CD4-positive, CD25-positive, alpha-beta regulatory T cell (primary cell): Measurements from ENCODE around the gene ZBED2. TPM values are rescaled to one million over a fixed set of nuclear protein-coding genes. Genes with fewer than 3 reads are reported as not detected.
"Not testable (repeated sequence)": the region's sequence is repeated elsewhere in the genome, so short reads cannot be mapped to it uniquely, and the experiment has no call there.

Source experiments
- ATAC-seq, 2 donors: fragments of 150-1000 bp; cut with Tn5 transposase; one replicate each; pipeline ENCODE4 v1.10.0; 2021; ENCODE audit warnings: low read depth in 2 of 2, moderate number of reproducible peaks in 2 of 2, moderate library complexity in 1 of 2
- DNase-seq, 3 donors: peaks; one replicate each; pipeline versions ENCODE4 v3.0.0 to v3.0.0-alpha.2; 2012 to 2022; ENCODE audit warnings: mixed read lengths in 1 of 3
- H3K27ac ChIP-seq: one replicate; pipeline ENCODE4 v1.7.0; 2013; ENCODE audit warnings: mild to moderate bottlenecking, low read length; ENCODE audit not compliant: insufficient read depth, poor library complexity, severe bottlenecking
- H3K27me3 ChIP-seq: one replicate; pipeline ENCODE4 v1.7.0; 2013; ENCODE audit warnings: low read length; ENCODE audit not compliant: control insufficient read depth, insufficient read depth
- H3K36me3 ChIP-seq: one replicate; pipeline ENCODE4 v1.7.0; 2013; ENCODE audit warnings: mild to moderate bottlenecking, low read length, moderate library complexity; ENCODE audit not compliant: control insufficient read depth, insufficient read depth
- H3K4me1 ChIP-seq: 2 replicates; pipeline ENCODE4 v1.7.0; 2013; ENCODE audit warnings: mild to moderate bottlenecking, low read length; ENCODE audit not compliant: insufficient read depth, control insufficient read depth, poor library complexity, severe bottlenecking
- H3K4me3 ChIP-seq: one replicate; pipeline ENCODE4 v1.7.0; 2013; ENCODE audit warnings: low read depth, mild to moderate bottlenecking, low read length, moderate library complexity
- H3K9me3 ChIP-seq, 2 experiments: 1 replicate in 1 of 2; 2 replicates in 1 of 2; pipeline ENCODE4 v1.7.0; 2013; ENCODE audit warnings: low read length in 2 of 2, mild to moderate bottlenecking in 1 of 2, moderate library complexity in 1 of 2; ENCODE audit not compliant: control insufficient read depth in 2 of 2
- H3K27ac Mint-ChIP-seq, 3 donors: one replicate each; pipeline ENCODE4 v1.8.0; 2020 to 2022; ENCODE audit warnings: mild to moderate bottlenecking in 3 of 3, mixed read lengths in 3 of 3, moderate library complexity in 2 of 3
- H3K27me3 Mint-ChIP-seq: one replicate; pipeline ENCODE4 v1.8.0; 2022; ENCODE audit warnings: mild to moderate bottlenecking, mixed read lengths
- H3K36me3 Mint-ChIP-seq: one replicate; pipeline ENCODE4 v1.8.0; 2020; ENCODE audit warnings: mixed read lengths
- H3K4me1 Mint-ChIP-seq, 4 donors: one replicate each; pipeline ENCODE4 v1.8.0; 2020 to 2022; ENCODE audit warnings: mixed read lengths in 4 of 4, mild to moderate bottlenecking in 1 of 4
- H3K4me3 Mint-ChIP-seq, 4 donors: one replicate each; pipeline ENCODE4 v1.8.0; 2020 to 2022; ENCODE audit warnings: mild to moderate bottlenecking in 4 of 4, mixed read lengths in 4 of 4, moderate library complexity in 3 of 4
- H3K9me3 Mint-ChIP-seq, 7 donors: one replicate each; pipeline ENCODE4 v1.8.0; 2020 to 2022; ENCODE audit warnings: mixed read lengths in 7 of 7, mild to moderate bottlenecking in 3 of 7, moderate library complexity in 2 of 7
- polyA plus RNA-seq, 4 donors: library from polyadenylated mRNA; unstranded; fragments of 300-500 nt; fragmentation: Illumina TruSeq; gene quantifications; one replicate each; pipeline ENCODE4 v1.2.3, GENCODE V29; 2021
- total RNA-seq: library from RNA; stranded (reverse); gene quantifications from one replicate; pipeline ENCODE4 v1.2.3, GENCODE V29; 2022

ZBED2 gene
- total and polyA plus RNA-seq, 5 donors from 2014 or later, result 0.15 to 1.00 (median 0.54) TPM; not detected in 1

GRCh38 chr3:111577113-111577512, 18.0 kb downstream of the ZBED2 start:
- Mint-ChIP-seq H3K9me3 (no peaks in the 10 kb centered on the region), H3K36me3 (peaks cover 59% of the 10 kb centered on the region), H3K4me3 (no peak overlapping the region), H3K4me1 (peaks cover 12 to 33% (median 27%) of the 10 kb centered on the region in 4 donors), H3K27me3 (no peaks in the 10 kb centered on the region), H3K27ac (peak overlapping the region in 2 of 3 donors; percentile 11 to 50)
- no peaks in the 10 kb centered on the region for H3K9me3 ChIP-seq
- H3K27ac ChIP-seq, result no peak overlapping the region
- DNase-seq, result no peak
- H3K36me3 ChIP-seq, result peaks cover 57% of the 10 kb centered on the region
- no peaks in the 10 kb centered on the region for H3K27me3 ChIP-seq
- no peak for ATAC-seq
- H3K4me3 ChIP-seq, result no peak overlapping the region
- peaks cover under 1% of the 10 kb centered on the region for H3K4me1 ChIP-seq

- peak in 1 of 3 donors; percentile 48 for DNase-seq
Observed at GRCh38 chr3:111571907-111572460, 23.2 kb downstream of the ZBED2 start.

GRCh38 chr3:111571282-111571681, 23.9 kb downstream of the ZBED2 start:
- Mint-ChIP-seq H3K9me3 (no peaks in the 10 kb centered on the region), H3K4me1 (peaks cover 21 to 47% (median 37%) of the 10 kb centered on the region in 4 donors), H3K27ac (no peak overlapping the region), H3K36me3 (peaks cover 41% of the 10 kb centered on the region), H3K27me3 (no peaks in the 10 kb centered on the region), H3K4me3 (no peak overlapping the region)
- Histone ChIP-seq H3K9me3 (no peaks in the 10 kb centered on the region), H3K36me3 (peaks cover 43% of the 10 kb centered on the region), H3K4me3 (no peak overlapping the region), H3K27me3 (no peaks in the 10 kb centered on the region), H3K27ac (no peak overlapping the region), H3K4me1 (peaks cover 9% of the 10 kb centered on the region)
- no peak for ATAC-seq
- DNase-seq, result no peak

More at GRCh38 chr3:111571907-111572460, 23.2 kb downstream of the ZBED2 start:
- Mint-ChIP-seq H3K27ac (peak overlapping the region; percentile 23 to 42 (median 38)), H3K36me3 (peaks cover 41% of the 10 kb centered on the region), H3K4me3 (no peak overlapping the region), H3K4me1 (peaks cover 15 to 41% (median 34%) of the 10 kb centered on the region in 4 donors), H3K9me3 (no peaks in the 10 kb centered on the region), H3K27me3 (no peaks in the 10 kb centered on the region)
- no peak overlapping the region for H3K4me3 ChIP-seq
- H3K9me3 ChIP-seq, result no peaks in the 10 kb centered on the region
- no peaks in the 10 kb centered on the region for H3K27me3 ChIP-seq
- peaks cover 47% of the 10 kb centered on the region for H3K36me3 ChIP-seq
- H3K4me1 ChIP-seq, result peaks cover 9% of the 10 kb centered on the region
- H3K27ac ChIP-seq, result no peak overlapping the region
- ATAC-seq, result peak; percentile 53 to 68

GRCh38 chr3:111570404-111571030, 24.6 kb downstream of the ZBED2 start:
- Mint-ChIP-seq H3K4me1 (peaks cover 26 to 48% (median 38%) of the 10 kb centered on the region in 4 donors), H3K9me3 (no peaks in the 10 kb centered on the region), H3K27me3 (no peaks in the 10 kb centered on the region), H3K36me3 (peaks cover 37% of the 10 kb centered on the region), H3K4me3 (no peak overlapping the region), H3K27ac (peak overlapping the region in 1 of 3 donors; percentile 25)
- peaks cover 38% of the 10 kb centered on the region for H3K36me3 ChIP-seq
- no peaks in the 10 kb centered on the region for H3K27me3 ChIP-seq
- no peak overlapping the region for H3K4me3 ChIP-seq
- no peak for ATAC-seq
- DNase-seq, result no peak
- no peaks in the 10 kb centered on the region for H3K9me3 ChIP-seq
- H3K4me1 ChIP-seq, result peaks cover 9% of the 10 kb centered on the region
- no peak overlapping the region for H3K27ac ChIP-seq

- Mint-ChIP-seq H3K27ac (no peak overlapping the region), H3K27me3 (no peaks in the 10 kb centered on the region), H3K4me3 (no peak overlapping the region), H3K9me3 (no peaks in the 10 kb centered on the region), H3K36me3 (peaks cover 35% of the 10 kb centered on the region), H3K4me1 (peaks cover 28 to 55% (median 46%) of the 10 kb centered on the region in 4 donors)
- H3K4me3 ChIP-seq, result no peak overlapping the region
- H3K27ac ChIP-seq, result no peak overlapping the region
- DNase-seq, result no peak
- H3K36me3 ChIP-seq, result peaks cover 38% of the 10 kb centered on the region
- H3K27me3 ChIP-seq, result no peaks in the 10 kb centered on the region
- no peak for ATAC-seq
- H3K9me3 ChIP-seq, result no peaks in the 10 kb centered on the region
- peaks cover 9% of the 10 kb centered on the region for H3K4me1 ChIP-seq
Observed at GRCh38 chr3:111568911-111569310, 26.2 kb downstream of the ZBED2 start.

- no peak for DNase-seq
- H3K27ac Mint-ChIP-seq, result no peak overlapping the region
- H3K27ac ChIP-seq, result no peak overlapping the region
- peaks cover 38% of the 10 kb centered on the region for H3K36me3 ChIP-seq
- no peaks in the 10 kb centered on the region for H3K27me3 Mint-ChIP-seq
- peaks cover 0 to 2% (median 0%) of the 10 kb centered on the region in 7 donors for H3K9me3 Mint-ChIP-seq
- ATAC-seq, result no peak
- H3K27me3 ChIP-seq, result no peaks in the 10 kb centered on the region
- H3K4me1 Mint-ChIP-seq, result peaks cover 31 to 55% (median 46%) of the 10 kb centered on the region in 4 donors
- H3K36me3 Mint-ChIP-seq, result peaks cover 32% of the 10 kb centered on the region
- no peak overlapping the region for H3K4me3 Mint-ChIP-seq
- no peak overlapping the region for H3K4me3 ChIP-seq
- H3K4me1 ChIP-seq, result peaks cover 9% of the 10 kb centered on the region
- H3K9me3 ChIP-seq, result no peaks in the 10 kb centered on the region
Observed at GRCh38 chr3:111568355-111568754, 26.8 kb downstream of the ZBED2 start.

- DNase-seq (no peak), ATAC-seq (no peak)
- Histone ChIP-seq H3K27ac (no peak overlapping the region), H3K4me3 (no peak overlapping the region), H3K27me3 (no peaks in the 10 kb centered on the region), H3K9me3 (no peaks in the 10 kb centered on the region), H3K4me1 (peaks cover 13% of the 10 kb centered on the region), H3K36me3 (peaks cover 32% of the 10 kb centered on the region)
- H3K27me3 Mint-ChIP-seq, result no peaks in the 10 kb centered on the region
- peaks cover 0 to 2% (median 0%) of the 10 kb centered on the region in 7 donors for H3K9me3 Mint-ChIP-seq
- H3K27ac Mint-ChIP-seq, result peak overlapping the region in 2 of 3 donors; percentile 39 to 52
- peak overlapping the region in 1 of 4 donors; percentile 29 for H3K4me3 Mint-ChIP-seq
- H3K4me1 Mint-ChIP-seq, result peaks cover 33 to 59% (median 47%) of the 10 kb centered on the region in 4 donors
- peaks cover 34% of the 10 kb centered on the region for H3K36me3 Mint-ChIP-seq
Observed at GRCh38 chr3:111566844-111567243, 28.3 kb downstream of the ZBED2 start.

- not testable (repeated sequence) for H3K9me3 Mint-ChIP-seq, H3K27me3 ChIP-seq, H3K9me3 ChIP-seq, H3K4me3 Mint-ChIP-seq, H3K4me3 ChIP-seq, H3K27ac ChIP-seq, H3K36me3 ChIP-seq, H3K27me3 Mint-ChIP-seq, H3K27ac Mint-ChIP-seq, H3K4me1 ChIP-seq, ATAC-seq, DNase-seq
- Mint-ChIP-seq H3K36me3 (peaks cover 17% of the 10 kb centered on the region), H3K4me1 (peaks cover 25 to 38% (median 31%) of the 10 kb centered on the region in 4 donors)
Observed at GRCh38 chr3:111561902-111562301, 33.2 kb downstream of the ZBED2 start.
